22Rv1 (cell line): ENCODE measurements around the gene DRD2.

Source experiments
- CTCF ChIP-seq: fragments of 450-650 bp; IDR thresholded peaks from 2 replicates; pipeline ENCODE4 v1.5.1; 2017; ENCODE audit warnings: mild to moderate bottlenecking
- ZFX ChIP-seq: fragments of 450-650 bp; IDR thresholded peaks from 2 replicates; pipeline ENCODE4 v1.6.1; 2017; ENCODE audit warnings: antibody characterized with exemption, borderline replicate concordance

- TF ChIP-seq CTCF (no peak), ZFX (no peak)
These were observed 7.7 kb downstream of the DRD2 start for GRCh38 chr11:113467545-113467944.
